ENCODE data around the gene RIN3. TPM values are rescaled to one million over a fixed set of nuclear protein-coding genes. Genes with fewer than 3 reads are reported as not detected.

RIN3 gene
- polyA plus RNA-seq, 3 donors = 42.8 to 144 (median 54.6) TPM

- Histone ChIP-seq H3K4me3 (replicated peaks in 1 of 3; ENCODE audit: low read depth in 2 of 3, low read length in 3 of 3) (peak overlapping the region in 1 of 3 experiments; percentile 96), H3K79me2 (ENCODE audit: insufficient read depth, low read length) (peaks cover 82% of the 10 kb centered on the region), H2AFZ (ENCODE audit: insufficient read depth, low read depth, low read length, poor library complexity, severe bottlenecking) (no peak overlapping the region), H3K27ac (ENCODE audit: low read depth in 1 of 2, low read length in 2 of 2) (peak overlapping the region; percentile 98 to 99), H3K4me2 (replicated peaks; ENCODE audit: extremely low read depth, low read length, poor library complexity, severe bottlenecking) (peak overlapping the region; percentile 89), H3K36me3 (replicated peaks in 1 of 2; ENCODE audit: control insufficient read depth in 1 of 2, insufficient read depth in 2 of 2, low read length in 2 of 2) (peaks cover 2 to 13% of the 10 kb centered on the region in 2 donors), H3K4me1 (ENCODE audit: control insufficient read depth in 1 of 2, insufficient read depth in 2 of 2, low read length in 2 of 2) (peaks cover 72 to 82% of the 10 kb centered on the region in 2 donors), H3K27me3 (ENCODE audit: control insufficient read depth in 2 of 2, insufficient read depth in 2 of 2, low read length in 2 of 2) (no peaks in the 10 kb centered on the region), H4K20me1 (ENCODE audit: insufficient read depth, low read length) (peaks cover 32% of the 10 kb centered on the region), H3K9ac (ENCODE audit: insufficient read depth, low read length, poor library complexity, severe bottlenecking) (peak overlapping the region; percentile 91), H3K9me3 (replicated peaks in 1 of 2; ENCODE audit: control insufficient read depth in 1 of 2, insufficient read depth in 1 of 2, low read length in 2 of 2) (no peaks in the 10 kb centered on the region)
- peak overlapping the region; percentile 100 for H3K27ac Mint-ChIP-seq
- no peak for DNase-seq
- H3K36me3 Mint-ChIP-seq = peaks cover 43 to 57% of the 10 kb centered on the region in 2 donors
- TF ChIP-seq CTCF (IDR thresholded peaks at IDR 0.05) = no peak
- intact Hi-C loops (cut with micrococcal nuclease) = loop anchor here (1.0 to 10.0 kb wide), 5 partner anchors 10 to 253 kb away; partner anchors contain the start of gene RIN3 (in 1 of the 2)
- peak overlapping the region; percentile 100 for H3K4me3 Mint-ChIP-seq
- no peaks in the 10 kb centered on the region for H3K9me3 Mint-ChIP-seq
- 37% methylated on average over 3 of the region's 12 CpGs for WGBS (ENCODE audit: insufficient coverage)
- H3K4me1 Mint-ChIP-seq = peaks cover 71% of the 10 kb centered on the region
- H3K27me3 Mint-ChIP-seq (ENCODE audit: low read depth in 3 of 3) = peaks cover 0 to 4% (median 0%) of the 10 kb centered on the region in 3 donors
These were observed 137.1 kb downstream of the RIN3 start for GRCh38 chr14:92650581-92651105.

GRCh38 chr14:92651106-92651757, 137.7 kb downstream of the RIN3 start:
- H4K20me1 ChIP-seq (ENCODE audit: insufficient read depth, low read length) = peaks cover 38% of the 10 kb centered on the region
- intact Hi-C loops (cut with micrococcal nuclease) = loop anchor here (1.0 to 10.0 kb wide), 5 partner anchors 9 to 254 kb away; partner anchors contain the start of gene RIN3 (in 1 of the 2)
- Mint-ChIP-seq H3K27ac (peak overlapping the region; percentile 100), H3K36me3 (peaks cover 44 to 62% of the 10 kb centered on the region in 2 donors), H3K27me3 (ENCODE audit: low read depth in 3 of 3) (peaks cover 0 to 4% (median 0%) of the 10 kb centered on the region in 3 donors), H3K9me3 (no peaks in the 10 kb centered on the region), H3K4me3 (peak overlapping the region; percentile 100), H3K4me1 (peaks cover 71% of the 10 kb centered on the region)
- H3K4me3 ChIP-seq (replicated peaks in 1 of 3; ENCODE audit: low read depth in 2 of 3, low read length in 3 of 3) = peak overlapping the region in 2 of 3 experiments; percentile 96
- H3K9me3 ChIP-seq (replicated peaks in 1 of 2; ENCODE audit: control insufficient read depth in 1 of 2, insufficient read depth in 1 of 2, low read length in 2 of 2) = no peaks in the 10 kb centered on the region
- peaks cover 72 to 82% of the 10 kb centered on the region in 2 donors for H3K4me1 ChIP-seq (ENCODE audit: control insufficient read depth in 1 of 2, insufficient read depth in 2 of 2, low read length in 2 of 2)
- WGBS (ENCODE audit: insufficient coverage) = 8% methylated on average over 10 of the region's 17 CpGs
- H3K27ac ChIP-seq (ENCODE audit: low read depth in 1 of 2, low read length in 2 of 2) = peak overlapping the region; percentile 98 to 99
- DNase-seq = peak; percentile 91 to 93 (median 92)
- no peak for TF ChIP-seq CTCF (IDR thresholded peaks at IDR 0.05)
- no peak overlapping the region for H2AFZ ChIP-seq (ENCODE audit: insufficient read depth, low read depth, low read length, poor library complexity, severe bottlenecking)
- peak overlapping the region; percentile 89 for H3K4me2 ChIP-seq (replicated peaks; ENCODE audit: extremely low read depth, low read length, poor library complexity, severe bottlenecking)
- H3K27me3 ChIP-seq (ENCODE audit: control insufficient read depth in 2 of 2, insufficient read depth in 2 of 2, low read length in 2 of 2) = no peaks in the 10 kb centered on the region
- H3K9ac ChIP-seq (ENCODE audit: insufficient read depth, low read length, poor library complexity, severe bottlenecking) = peak overlapping the region; percentile 91
- H3K79me2 ChIP-seq (ENCODE audit: insufficient read depth, low read length) = peaks cover 84% of the 10 kb centered on the region
- peaks cover 6 to 19% of the 10 kb centered on the region in 2 donors for H3K36me3 ChIP-seq (replicated peaks in 1 of 2; ENCODE audit: control insufficient read depth in 1 of 2, insufficient read depth in 2 of 2, low read length in 2 of 2)
